HEK293 (cell line): ENCODE measurements around the gene TRPM8.

Experiments
- CTCF ChIP-seq: fragments of 450-650 bp; formaldehyde crosslinking; IDR thresholded peaks from 2 replicates; pipeline ENCODE4 v1.5.1; 2016; ENCODE audit warnings: missing biosample characterization, missing genetic modification characterization
- TCF7L2 ChIP-seq: IDR thresholded peaks from 2 replicates; pipeline ENCODE4 v1.6.1; 2011; ENCODE audit warnings: low read depth, mild to moderate bottlenecking, inconsistent platforms, low read length, moderate library complexity, borderline replicate concordance
- ZBTB17 ChIP-seq: fragments of 450-650 bp; formaldehyde crosslinking; IDR thresholded peaks from 2 replicates; pipeline ENCODE4 v1.5.1; 2016; ENCODE audit warnings: missing biosample characterization, missing genetic modification characterization
- ZNF548 ChIP-seq: fragments of 450-650 bp; formaldehyde crosslinking; IDR thresholded peaks from 2 replicates; pipeline ENCODE4 v1.5.1; 2016; ENCODE audit warnings: missing biosample characterization, missing genetic modification characterization
- TF ChIP-seq, protein P1 (sequence below): fragments of 450-650 bp; formaldehyde crosslinking; IDR thresholded peaks from 2 replicates; pipeline ENCODE4 v1.5.1; 2016; ENCODE audit warnings: missing biosample characterization, missing genetic modification characterization, borderline replicate concordance

- TF ChIP-seq TCF7L2 (no peak), CTCF (tag by site-specific recombination) (no peak; the same call in 1 of the 2 replicates), ZNF548 (tag by site-specific recombination) (no peak), ZBTB17 (tag by site-specific recombination) (no peak)
- TF ChIP-seq, protein P1, sequence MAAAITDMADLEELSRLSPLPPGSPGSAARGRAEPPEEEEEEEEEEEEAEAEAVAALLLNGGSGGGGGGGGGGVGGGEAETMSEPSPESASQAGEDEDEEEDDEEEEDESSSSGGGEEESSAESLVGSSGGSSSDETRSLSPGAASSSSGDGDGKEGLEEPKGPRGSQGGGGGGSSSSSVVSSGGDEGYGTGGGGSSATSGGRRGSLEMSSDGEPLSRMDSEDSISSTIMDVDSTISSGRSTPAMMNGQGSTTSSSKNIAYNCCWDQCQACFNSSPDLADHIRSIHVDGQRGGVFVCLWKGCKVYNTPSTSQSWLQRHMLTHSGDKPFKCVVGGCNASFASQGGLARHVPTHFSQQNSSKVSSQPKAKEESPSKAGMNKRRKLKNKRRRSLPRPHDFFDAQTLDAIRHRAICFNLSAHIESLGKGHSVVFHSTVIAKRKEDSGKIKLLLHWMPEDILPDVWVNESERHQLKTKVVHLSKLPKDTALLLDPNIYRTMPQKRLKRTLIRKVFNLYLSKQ (tag by site-specific recombination), result no peak
Observed at GRCh38 chr2:233915128-233915527, 2.0 kb upstream of the TRPM8 start.
